SW480 (cell line): ENCODE results near the gene CDH20.
"Not testable (repeated sequence)": the region's sequence is repeated elsewhere in the genome, so short reads cannot be mapped to it uniquely, and the experiment has no call there.

Source experiments
- DNase-seq: peaks from one replicate; pipeline ENCODE4 v3.0.0-alpha.2; 2016; ENCODE audit warnings: low spot score

CDH20 gene

GRCh38 chr18:61348230-61348629 lies 15.0 kb downstream of the CDH20 start:
- DNase-seq = peak; percentile 32

- DNase-seq = no peak
Measured at GRCh38 chr18:61350578-61350977, 17.3 kb downstream of the CDH20 start.

- no peak for DNase-seq
Measured at GRCh38 chr18:61352059-61352458, 18.8 kb downstream of the CDH20 start.

DNA sequence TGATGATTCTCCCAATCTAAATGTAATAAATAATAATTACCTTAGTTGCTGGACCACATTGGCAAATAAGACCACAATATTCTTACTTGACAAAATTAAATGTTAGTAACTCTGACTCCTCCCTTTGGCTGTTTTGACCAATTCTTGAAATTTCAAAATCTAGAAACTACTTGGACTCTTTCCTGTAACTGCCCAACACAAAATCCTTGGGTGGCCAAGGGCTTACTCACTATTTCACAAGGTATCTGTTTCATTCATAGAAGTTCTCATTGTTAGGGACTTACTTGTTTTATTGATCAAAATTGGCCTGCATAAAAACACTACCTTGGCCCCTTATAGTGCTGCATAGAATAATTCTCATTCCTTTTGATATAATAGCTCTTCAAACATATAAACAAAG lies 19.4 kb downstream of the CDH20 start:
- no peak for DNase-seq

DNA sequence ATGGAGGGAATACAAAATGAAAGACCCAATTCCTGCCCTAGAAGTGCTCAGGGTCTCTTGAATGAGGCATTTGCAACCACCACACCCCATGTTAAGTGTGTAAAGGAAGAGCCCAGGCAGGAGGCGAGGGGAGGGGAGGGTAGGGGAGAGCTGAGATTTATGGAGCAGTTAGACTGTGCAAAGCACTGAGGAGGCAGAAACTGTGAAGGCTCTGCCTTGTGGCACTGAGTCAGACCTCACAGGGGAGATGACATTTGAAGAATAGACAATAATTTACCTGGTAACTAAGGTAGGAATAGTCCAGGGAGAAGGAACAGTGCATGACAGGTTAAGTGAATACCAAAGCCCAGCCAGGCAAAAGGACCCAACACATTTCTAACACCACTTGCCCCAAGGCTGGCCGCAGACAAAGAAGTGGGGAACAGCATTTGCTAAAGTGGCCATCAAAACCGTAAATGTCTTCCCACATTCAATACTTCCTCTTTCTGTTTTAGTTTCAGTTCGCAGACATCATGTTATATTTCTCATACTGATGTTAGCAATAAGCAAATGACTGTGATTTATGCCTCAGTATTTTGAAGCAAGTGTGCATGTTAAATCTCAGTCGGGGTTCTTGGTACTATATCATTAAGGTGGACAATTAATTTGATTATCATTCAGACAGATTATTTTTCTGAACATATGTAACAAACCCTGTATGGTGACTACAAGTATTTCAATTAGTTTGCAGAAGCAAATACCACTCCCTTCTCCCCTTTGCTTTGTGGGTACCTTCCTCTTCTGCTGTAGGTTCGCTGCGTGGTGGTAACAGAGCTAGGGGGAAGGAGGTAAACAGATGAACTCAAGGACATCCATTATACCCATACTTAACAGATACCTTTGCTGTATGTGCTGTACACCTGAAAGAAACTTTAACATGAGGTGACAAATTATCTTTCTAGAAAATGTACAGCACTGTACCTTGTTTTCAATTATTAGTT lies 27.5 kb downstream of the CDH20 start:
- no peak for DNase-seq

- DNase-seq = no peak
Measured at GRCh38 chr18:61362511-61362910, 29.3 kb downstream of the CDH20 start.

DNA sequence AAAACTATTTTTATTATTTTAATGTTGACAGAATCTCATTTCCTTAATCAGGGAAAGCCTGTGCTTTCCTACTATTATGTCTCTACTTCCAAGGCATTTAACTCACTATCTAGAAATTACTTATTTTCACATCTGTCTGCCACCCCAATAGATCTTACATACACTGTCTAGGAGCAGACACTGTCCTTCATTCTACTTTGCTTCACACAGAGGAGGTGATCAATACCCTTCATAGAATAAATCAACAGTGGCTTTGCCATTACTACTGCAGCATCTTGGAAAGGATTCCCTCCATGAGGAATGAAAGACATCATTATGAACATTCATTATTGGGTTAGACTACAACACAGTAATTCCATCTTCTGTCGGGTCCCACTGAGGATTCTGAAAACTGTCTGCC lies 31.7 kb downstream of the CDH20 start:
- DNase-seq = no peak

DNA sequence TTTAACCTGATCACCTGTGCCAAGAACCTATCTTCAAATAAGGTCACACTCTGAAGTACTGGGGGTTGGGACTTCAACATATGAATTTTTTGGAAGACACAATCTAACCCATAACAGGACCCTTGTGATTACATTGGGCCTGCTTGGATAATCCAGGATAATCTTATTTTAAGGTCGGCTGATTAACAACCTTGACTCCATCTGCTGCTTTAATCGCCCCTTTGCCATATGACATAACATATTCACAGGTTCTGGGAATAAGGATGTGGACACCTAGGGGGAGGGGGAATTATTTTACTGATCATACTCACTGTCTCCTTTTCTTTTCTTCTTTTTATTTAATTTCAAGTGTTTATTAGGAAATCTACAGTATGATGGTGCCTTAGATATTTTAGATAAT lies 34.8 kb downstream of the CDH20 start:
- DNase-seq = no peak

DNA sequence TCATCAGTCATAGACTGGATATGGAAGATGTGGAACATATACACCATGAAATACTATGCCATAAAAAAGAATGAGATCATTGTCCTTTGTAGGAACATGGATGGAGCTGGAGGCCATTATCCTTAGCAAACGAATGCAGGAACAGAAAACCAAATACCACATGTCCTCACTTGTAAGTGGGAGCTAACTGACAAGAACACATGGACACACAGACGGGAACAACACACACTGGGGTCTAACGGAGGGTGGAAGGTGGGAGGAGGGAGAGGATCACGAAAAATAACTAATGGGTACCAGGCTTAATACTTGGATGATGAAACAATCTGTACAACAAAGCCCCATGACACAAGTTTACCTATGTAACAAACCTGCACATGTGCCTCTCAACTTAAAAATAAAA lies 36.4 kb downstream of the CDH20 start:
- DNase-seq = not testable (repeated sequence)

DNA sequence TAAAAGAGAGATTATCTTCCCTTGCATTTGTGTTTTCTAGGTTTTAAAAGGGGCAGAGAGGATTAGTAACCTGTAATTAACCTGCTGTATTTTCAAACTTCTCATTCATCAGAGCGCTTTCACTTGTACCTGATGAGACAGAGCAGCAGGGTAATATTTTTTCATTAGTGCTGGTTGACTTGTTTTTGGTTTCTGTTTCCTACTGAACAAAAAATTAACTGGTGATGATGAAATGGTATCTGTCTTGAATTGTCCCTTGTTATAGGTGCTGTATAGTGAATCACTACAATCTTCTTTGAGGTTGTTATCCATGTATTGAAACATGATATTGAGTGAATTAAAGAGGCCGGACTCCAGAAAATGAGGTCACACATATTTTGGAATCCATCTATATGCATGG lies 37.9 kb downstream of the CDH20 start:
- DNase-seq = peak; percentile 3

DNA sequence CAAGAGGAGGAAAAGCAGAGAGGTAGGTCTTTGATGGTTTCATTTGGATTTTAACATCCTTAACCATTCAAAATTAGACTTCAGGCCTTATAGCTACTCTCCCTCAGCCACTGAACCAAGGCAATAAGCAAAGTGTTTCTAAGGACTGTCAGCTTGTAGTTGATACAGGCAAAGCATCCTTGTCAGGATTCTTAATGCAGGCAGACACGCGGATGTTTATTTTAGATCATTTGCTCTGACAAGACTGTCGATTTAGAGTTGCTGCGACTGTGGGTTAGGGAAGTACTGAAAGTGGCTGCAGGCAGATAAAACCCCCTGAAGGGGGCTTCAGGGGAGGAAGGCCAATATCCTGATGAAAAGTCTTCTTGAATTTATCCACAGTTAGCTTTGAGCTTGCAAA lies 46.6 kb downstream of the CDH20 start:
- DNase-seq = no peak

DNA sequence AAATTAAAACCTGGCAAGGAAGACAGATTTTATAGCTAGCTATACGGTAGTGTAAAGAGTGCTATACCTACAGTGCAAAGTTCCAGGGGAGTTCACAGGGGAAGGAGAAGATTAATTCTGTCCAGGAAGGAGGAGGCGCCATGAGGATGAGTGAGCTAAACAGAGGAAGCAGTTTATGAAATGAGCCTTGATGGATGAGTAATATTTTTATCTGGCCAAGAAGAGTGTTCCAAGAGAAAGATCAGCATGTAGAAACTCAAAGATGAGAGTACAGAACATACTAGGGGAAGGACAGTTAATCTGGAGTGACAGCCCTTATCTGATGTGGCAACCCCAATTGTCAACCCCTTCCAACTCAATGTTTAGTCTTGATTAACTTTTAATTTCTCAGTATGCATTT lies 54.8 kb downstream of the CDH20 start:
- no peak for DNase-seq

GRCh38 chr18:61394983-61395382 lies 61.8 kb downstream of the CDH20 start:
- DNase-seq = no peak

DNA sequence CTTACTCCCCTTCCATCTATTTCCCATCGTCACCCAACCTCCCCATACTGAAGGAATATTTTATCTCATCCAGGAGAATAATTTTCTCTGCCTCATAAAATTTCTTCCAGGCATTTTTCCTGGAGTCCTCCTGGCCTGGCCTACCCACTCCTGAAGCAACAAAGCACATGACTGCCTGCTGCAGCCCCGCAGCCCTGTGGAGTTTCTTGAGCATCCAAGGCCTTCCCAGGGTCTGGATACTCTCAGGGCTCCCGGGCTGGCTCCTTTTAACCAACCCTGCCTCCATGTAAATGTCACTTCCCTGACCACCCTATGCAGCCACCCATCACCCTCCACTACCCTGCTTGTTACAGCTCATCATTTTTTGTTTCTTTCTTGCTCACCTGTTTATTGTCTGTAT lies 64.0 kb downstream of the CDH20 start:
- no peak for DNase-seq

GRCh38 chr18:61398961-61399705 lies 65.9 kb downstream of the CDH20 start:
- no peak for DNase-seq

GRCh38 chr18:61400016-61400635 lies 66.9 kb downstream of the CDH20 start:
- no peak for DNase-seq

GRCh38 chr18:61400716-61401115 lies 67.5 kb downstream of the CDH20 start:
- DNase-seq = no peak

DNA sequence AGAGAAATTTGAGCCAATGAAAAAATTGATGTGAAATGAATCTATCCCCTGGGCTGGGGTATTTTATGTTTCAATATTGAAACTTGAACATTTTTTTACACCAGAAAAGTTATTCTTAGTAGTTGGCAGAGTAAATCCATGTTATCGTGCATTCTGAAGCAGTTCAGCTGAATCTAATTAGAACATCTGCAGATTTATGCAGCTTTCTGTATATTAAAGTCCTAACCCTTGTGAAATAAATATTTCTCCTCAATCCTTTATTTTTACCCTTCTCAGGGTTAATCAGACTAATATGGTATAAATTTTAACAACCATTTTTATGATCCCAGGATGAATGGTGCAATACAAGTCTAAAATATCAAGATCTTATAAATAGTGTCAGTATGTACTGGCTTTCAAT lies 69.5 kb downstream of the CDH20 start:
- DNase-seq = no peak

- no peak for DNase-seq
Measured at GRCh38 chr18:61413396-61413795, 80.2 kb downstream of the CDH20 start.

GRCh38 chr18:61414086-61414485 lies 80.9 kb downstream of the CDH20 start:
- DNase-seq = no peak

GRCh38 chr18:61419763-61420162 lies 86.5 kb downstream of the CDH20 start:
- DNase-seq = no peak

DNA sequence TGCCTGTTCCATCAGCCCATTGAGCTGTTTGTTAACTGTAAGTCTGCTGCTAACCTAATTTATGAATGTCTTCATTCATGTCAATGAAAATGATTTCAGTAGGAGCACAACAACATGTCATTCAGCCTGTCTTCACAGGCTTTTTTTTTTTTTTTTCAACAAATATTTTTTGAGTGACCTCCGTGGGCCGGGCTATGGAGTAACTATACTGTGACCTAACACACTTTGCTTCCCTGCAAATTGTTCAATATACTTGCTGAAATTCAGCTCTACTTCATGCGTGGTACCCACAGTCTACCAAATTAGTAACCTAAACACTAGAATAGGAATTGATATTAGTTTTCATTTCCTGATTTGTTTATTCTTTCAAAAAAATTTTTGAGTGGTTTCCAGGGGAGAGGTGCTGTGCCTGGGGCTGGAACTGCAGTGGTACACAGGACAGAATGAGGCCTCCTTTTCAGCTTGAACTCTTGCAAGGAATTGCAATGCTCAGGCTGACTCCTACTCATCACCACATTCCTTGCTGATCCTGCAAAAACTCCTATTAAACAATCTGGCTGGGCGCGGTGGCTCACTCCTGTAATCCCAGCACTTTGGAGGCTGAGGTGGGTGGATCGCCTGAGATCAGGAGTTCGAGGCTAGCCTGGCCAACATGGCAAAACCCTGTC lies 87.1 kb downstream of the CDH20 start:
- DNase-seq = no peak
